ENCODE results near the gene DNASE1L2. TPM values are rescaled to one million over a fixed set of nuclear protein-coding genes. Genes with fewer than 3 reads are reported as not detected.

DNASE1L2 gene
- total RNA-seq, 1 experiment from 2014 or later: 1.9 TPM

GRCh38 chr16:2196981-2197511, 39.2 kb upstream of the DNASE1L2 start:
- Histone ChIP-seq H3K9me3 (ENCODE audit: control insufficient read depth in 1 of 2, insufficient read depth in 1 of 2, low read depth in 1 of 2, low read length in 2 of 2) (no peaks in the 10 kb centered on the region), H3K4me3 (replicated peaks in 1 of 2; ENCODE audit: low read depth in 1 of 2, low read length in 2 of 2) (no peak overlapping the region), H3K27ac (ENCODE audit: low read depth, low read length) (no peak overlapping the region), H4K20me1 (ENCODE audit: insufficient read depth) (no peaks in the 10 kb centered on the region), H3K36me3 (ENCODE audit: control insufficient read depth in 1 of 2, insufficient read depth in 2 of 2, low read length in 2 of 2) (no peaks in the 10 kb centered on the region), H3K9ac (ENCODE audit: low read length) (no peak overlapping the region), H3K9me2 (ENCODE audit: insufficient read depth) (no peaks in the 10 kb centered on the region), H3K4me1 (ENCODE audit: control insufficient read depth in 1 of 2, insufficient read depth in 2 of 2, low read length in 2 of 2) (peaks cover 5 to 19% of the 10 kb centered on the region in 2 experiments), H3K79me2 (ENCODE audit: insufficient read depth, low read length) (no peaks in the 10 kb centered on the region), H3K27me3 (ENCODE audit: insufficient read depth, low read length) (no peaks in the 10 kb centered on the region), H2AFZ (ENCODE audit: low read depth, low read length, poor library complexity, severe bottlenecking) (no peak overlapping the region), H3K4me2 (ENCODE audit: low read length) (no peak overlapping the region)
- no TSS peak for BruUV-seq (replicated peaks)
- POLR2A ChIA-PET: interaction anchor here (2.1 kb wide), 1 partner anchor 42 kb away, joined by 6 read pairs; the partner anchor contains the start of gene TRAF7
- ATAC-seq (no peak), DNase-seq (ENCODE audit: low read depth, low spot score) (no peak)
- intact Hi-C loops (cut with micrococcal nuclease): loop anchor here (10.0 kb wide), 1 partner anchor 308 kb away; no protein-coding TSS in a partner anchor
- CTCF ChIA-PET: interaction anchor here (3.5 kb wide), 1 partner anchor 55 kb away, joined by 24 read pairs; the partner anchor contains the start of gene ECI1
- TF ChIP-seq POLR2A (IDR thresholded peaks at IDR 0.05; ENCODE audit: borderline replicate concordance, extremely low read depth, insufficient read depth, insufficient read length): no peak
- TF ChIP-seq CEBPB (IDR thresholded peaks at IDR 0.05; ENCODE audit: low read depth): no peak
- no peak for TF ChIP-seq ZBTB33 (IDR thresholded peaks at IDR 0.05; ENCODE audit: extremely low read depth, insufficient replicate concordance, low read length)
- TF ChIP-seq SIN3A (IDR thresholded peaks at IDR 0.05; ENCODE audit: low read depth): no peak
- no peak for TF ChIP-seq EZH2 (IDR thresholded peaks at IDR 0.05)
- TF ChIP-seq SRF (IDR thresholded peaks at IDR 0.05; ENCODE audit: low read depth): no peak
- TF ChIP-seq YY1 (IDR thresholded peaks at IDR 0.05; ENCODE audit: extremely low read depth, insufficient replicate concordance, low read depth, low read length): no peak
- no peak for TF ChIP-seq CBX3 (IDR thresholded peaks at IDR 0.05; ENCODE audit: low read depth)
- no peak for TF ChIP-seq RAD21 (IDR thresholded peaks at IDR 0.05; ENCODE audit: low read depth)
- no peak for TF ChIP-seq FOSL1 (IDR thresholded peaks at IDR 0.05; ENCODE audit: low read depth)
- no peak for TF ChIP-seq EGR1 (IDR thresholded peaks at IDR 0.05; ENCODE audit: low read depth)
- no peak for TF ChIP-seq SP1 (IDR thresholded peaks at IDR 0.05; ENCODE audit: low read depth)
- no peak for TF ChIP-seq MAX (IDR thresholded peaks at IDR 0.05)
- TF ChIP-seq CTCF (IDR thresholded peaks at IDR 0.05 in 2 of 3, conservative IDR thresholded peaks at IDR 0.05 in 1 of 3; ENCODE audit: borderline replicate concordance in 1 of 3, insufficient read depth in 1 of 3, low read depth in 2 of 3, low read length in 2 of 3): no peak
- TF ChIP-seq ZNF274 (IDR thresholded peaks at IDR 0.05; ENCODE audit: low read depth, low read length): no peak
- RAD21 ChIA-PET (ENCODE audit: low non-redundant PET in 1 of 2, low total read pairs in 2 of 2, uncharacterized antibody in 2 of 2, unreplicated experiment in 2 of 2): no interaction called here

Measured in HCT116 (cell line).